Measurements from ENCODE around the gene GCN1.

Gene GCN1

GRCh38 chr12:120194534-120195395 lies at the start of gene GCN1:
Gene GCN1, minus strand, starts transcription at chr12:120194715. Its CDS starts 18 bp downstream, at chr12:120194697.
- no peaks in the 10 kb centered on the region for H3K27me3 ChIP-seq (ENCODE audit: control insufficient read depth in 2 of 2, insufficient read depth in 2 of 2, low read length in 2 of 2)
- peak within 1 kb of the TSS; percentile 86 to 90 for H3K27ac ChIP-seq (ENCODE audit: low read depth in 2 of 2, low read length in 2 of 2)
- peak within 1 kb of the TSS; percentile 81 to 88 for H3K9ac ChIP-seq (ENCODE audit: low read depth in 1 of 2, low read length in 2 of 2)
- H3K4me3 ChIP-seq (ENCODE audit: low read length in 2 of 2): peak within 1 kb of the TSS; percentile 85 to 98
- no peaks in the 10 kb centered on the region for H3K9me3 ChIP-seq (ENCODE audit: control insufficient read depth in 2 of 2, low read length in 2 of 2)
- H3K4me1 ChIP-seq (ENCODE audit: control insufficient read depth in 2 of 2, insufficient read depth in 2 of 2, low read length in 2 of 2): peaks cover 20 to 22% of the 10 kb centered on the region in 2 donors
- H3K36me3 ChIP-seq (ENCODE audit: control insufficient read depth in 2 of 2, insufficient read depth in 2 of 2, low read length in 2 of 2): peaks cover 30 to 46% of the 10 kb centered on the region in 2 donors

- Histone ChIP-seq H3K9ac (ENCODE audit: low read depth in 1 of 2, low read length in 2 of 2) (no peak overlapping the region), H3K4me3 (ENCODE audit: low read length in 2 of 2) (no peak overlapping the region), H3K27me3 (ENCODE audit: control insufficient read depth in 2 of 2, insufficient read depth in 2 of 2, low read length in 2 of 2) (no peaks in the 10 kb centered on the region), H3K36me3 (ENCODE audit: control insufficient read depth in 2 of 2, insufficient read depth in 2 of 2, low read length in 2 of 2) (peaks cover 0 to 3% of the 10 kb centered on the region in 2 donors), H3K27ac (ENCODE audit: low read depth in 2 of 2, low read length in 2 of 2) (no peak overlapping the region), H3K9me3 (ENCODE audit: control insufficient read depth in 2 of 2, low read length in 2 of 2) (no peaks in the 10 kb centered on the region), H3K4me1 (ENCODE audit: control insufficient read depth in 2 of 2, insufficient read depth in 2 of 2, low read length in 2 of 2) (peaks cover 16 to 29% of the 10 kb centered on the region in 2 donors)
Observed at GRCh38 chr12:120242971-120243699, 48.6 kb upstream of the GCN1 start.

GRCh38 chr12:120242275-120242799 lies 47.8 kb upstream of the GCN1 start:
- no peak overlapping the region for H3K4me3 ChIP-seq (ENCODE audit: low read length in 2 of 2)
- peaks cover 22 to 36% of the 10 kb centered on the region in 2 donors for H3K4me1 ChIP-seq (ENCODE audit: control insufficient read depth in 2 of 2, insufficient read depth in 2 of 2, low read length in 2 of 2)
- H3K9ac ChIP-seq (ENCODE audit: low read depth in 1 of 2, low read length in 2 of 2): no peak overlapping the region
- H3K36me3 ChIP-seq (ENCODE audit: control insufficient read depth in 2 of 2, insufficient read depth in 2 of 2, low read length in 2 of 2): peaks cover 0 to 3% of the 10 kb centered on the region in 2 donors
- no peaks in the 10 kb centered on the region for H3K27me3 ChIP-seq (ENCODE audit: control insufficient read depth in 2 of 2, insufficient read depth in 2 of 2, low read length in 2 of 2)
- no peaks in the 10 kb centered on the region for H3K9me3 ChIP-seq (ENCODE audit: control insufficient read depth in 2 of 2, low read length in 2 of 2)
- H3K27ac ChIP-seq (ENCODE audit: low read depth in 2 of 2, low read length in 2 of 2): no peak overlapping the region

- Histone ChIP-seq H3K4me3 (ENCODE audit: low read length in 2 of 2) (no peak overlapping the region), H3K4me1 (ENCODE audit: control insufficient read depth in 2 of 2, insufficient read depth in 2 of 2, low read length in 2 of 2) (peaks cover 27 to 37% of the 10 kb centered on the region in 2 donors), H3K36me3 (ENCODE audit: control insufficient read depth in 2 of 2, insufficient read depth in 2 of 2, low read length in 2 of 2) (peaks cover 0 to 3% of the 10 kb centered on the region in 2 donors)
Observed at GRCh38 chr12:120241561-120242274, 47.2 kb upstream of the GCN1 start.

GRCh38 chr12:120240495-120240833 lies 45.9 kb upstream of the GCN1 start:
- H3K4me1 ChIP-seq (ENCODE audit: control insufficient read depth in 2 of 2, insufficient read depth in 2 of 2, low read length in 2 of 2): peaks cover 34 to 43% of the 10 kb centered on the region in 2 donors
- H3K9ac ChIP-seq (ENCODE audit: low read depth in 1 of 2, low read length in 2 of 2): peak overlapping the region in 1 of 2 donors; percentile 19
- peak overlapping the region in 1 of 2 donors; percentile 44 for H3K27ac ChIP-seq (ENCODE audit: low read depth in 2 of 2, low read length in 2 of 2)
- peaks cover 0 to 3% of the 10 kb centered on the region in 2 donors for H3K36me3 ChIP-seq (ENCODE audit: control insufficient read depth in 2 of 2, insufficient read depth in 2 of 2, low read length in 2 of 2)
- no peak overlapping the region for H3K4me3 ChIP-seq (ENCODE audit: low read length in 2 of 2)
- H3K9me3 ChIP-seq (ENCODE audit: control insufficient read depth in 2 of 2, low read length in 2 of 2): no peaks in the 10 kb centered on the region
- no peaks in the 10 kb centered on the region for H3K27me3 ChIP-seq (ENCODE audit: control insufficient read depth in 2 of 2, insufficient read depth in 2 of 2, low read length in 2 of 2)

More at GRCh38 chr12:120241561-120242274, 47.2 kb upstream of the GCN1 start:
- Histone ChIP-seq H3K27ac (ENCODE audit: low read depth in 2 of 2, low read length in 2 of 2) (peak overlapping the region; percentile 1 to 37), H3K9ac (ENCODE audit: low read depth in 1 of 2, low read length in 2 of 2) (no peak overlapping the region), H3K27me3 (ENCODE audit: control insufficient read depth in 2 of 2, insufficient read depth in 2 of 2, low read length in 2 of 2) (no peaks in the 10 kb centered on the region), H3K9me3 (ENCODE audit: control insufficient read depth in 2 of 2, low read length in 2 of 2) (no peaks in the 10 kb centered on the region)

- peaks cover 0 to 3% of the 10 kb centered on the region in 2 donors for H3K36me3 ChIP-seq (ENCODE audit: control insufficient read depth in 2 of 2, insufficient read depth in 2 of 2, low read length in 2 of 2)
- H3K27ac ChIP-seq (ENCODE audit: low read depth in 2 of 2, low read length in 2 of 2): no peak overlapping the region
- H3K27me3 ChIP-seq (ENCODE audit: control insufficient read depth in 2 of 2, insufficient read depth in 2 of 2, low read length in 2 of 2): no peaks in the 10 kb centered on the region
- no peaks in the 10 kb centered on the region for H3K9me3 ChIP-seq (ENCODE audit: control insufficient read depth in 2 of 2, low read length in 2 of 2)
- no peak overlapping the region for H3K9ac ChIP-seq (ENCODE audit: low read depth in 1 of 2, low read length in 2 of 2)
- no peak overlapping the region for H3K4me3 ChIP-seq (ENCODE audit: low read length in 2 of 2)
- peaks cover 39 to 48% of the 10 kb centered on the region in 2 donors for H3K4me1 ChIP-seq (ENCODE audit: control insufficient read depth in 2 of 2, insufficient read depth in 2 of 2, low read length in 2 of 2)
Observed at GRCh38 chr12:120239776-120240494, 45.4 kb upstream of the GCN1 start.

GRCh38 chr12:120238839-120239445 lies 44.4 kb upstream of the GCN1 start:
- Histone ChIP-seq H3K4me1 (ENCODE audit: control insufficient read depth in 2 of 2, insufficient read depth in 2 of 2, low read length in 2 of 2) (peaks cover 45 to 50% of the 10 kb centered on the region in 2 donors), H3K9ac (ENCODE audit: low read depth in 1 of 2, low read length in 2 of 2) (no peak overlapping the region), H3K9me3 (ENCODE audit: control insufficient read depth in 2 of 2, low read length in 2 of 2) (no peaks in the 10 kb centered on the region), H3K27ac (ENCODE audit: low read depth in 2 of 2, low read length in 2 of 2) (peak overlapping the region in 1 of 2 donors; percentile 44), H3K36me3 (ENCODE audit: control insufficient read depth in 2 of 2, insufficient read depth in 2 of 2, low read length in 2 of 2) (peaks cover 0 to 3% of the 10 kb centered on the region in 2 donors), H3K27me3 (ENCODE audit: control insufficient read depth in 2 of 2, insufficient read depth in 2 of 2, low read length in 2 of 2) (no peaks in the 10 kb centered on the region), H3K4me3 (ENCODE audit: low read length in 2 of 2) (no peak overlapping the region)

GRCh38 chr12:120238217-120238616 lies 43.7 kb upstream of the GCN1 start:
- Histone ChIP-seq H3K27ac (ENCODE audit: low read depth in 2 of 2, low read length in 2 of 2) (peak overlapping the region; percentile 44 to 66), H3K36me3 (ENCODE audit: control insufficient read depth in 2 of 2, insufficient read depth in 2 of 2, low read length in 2 of 2) (peaks cover 0 to 3% of the 10 kb centered on the region in 2 donors), H3K9ac (ENCODE audit: low read depth in 1 of 2, low read length in 2 of 2) (peak overlapping the region in 1 of 2 donors; percentile 21), H3K4me1 (ENCODE audit: control insufficient read depth in 2 of 2, insufficient read depth in 2 of 2, low read length in 2 of 2) (peaks cover 45 to 55% of the 10 kb centered on the region in 2 donors), H3K4me3 (ENCODE audit: low read length in 2 of 2) (no peak overlapping the region), H3K9me3 (ENCODE audit: control insufficient read depth in 2 of 2, low read length in 2 of 2) (no peaks in the 10 kb centered on the region), H3K27me3 (ENCODE audit: control insufficient read depth in 2 of 2, insufficient read depth in 2 of 2, low read length in 2 of 2) (no peaks in the 10 kb centered on the region)

Measured in mucosa of rectum (tissue), 2 donors.